ENCODE results near the gene AGAP1.
A peak's percentile ranks its signal among the peaks of the same experiment; 100 is the strongest.

AGAP1 gene

GRCh38 chr2:235670974-235671787 lies 177.3 kb downstream of the AGAP1 start:
- DNase-seq = peak; percentile 27

- no peak for DNase-seq
Observed at GRCh38 chr2:235672720-235673119, 178.9 kb downstream of the AGAP1 start.

DNA sequence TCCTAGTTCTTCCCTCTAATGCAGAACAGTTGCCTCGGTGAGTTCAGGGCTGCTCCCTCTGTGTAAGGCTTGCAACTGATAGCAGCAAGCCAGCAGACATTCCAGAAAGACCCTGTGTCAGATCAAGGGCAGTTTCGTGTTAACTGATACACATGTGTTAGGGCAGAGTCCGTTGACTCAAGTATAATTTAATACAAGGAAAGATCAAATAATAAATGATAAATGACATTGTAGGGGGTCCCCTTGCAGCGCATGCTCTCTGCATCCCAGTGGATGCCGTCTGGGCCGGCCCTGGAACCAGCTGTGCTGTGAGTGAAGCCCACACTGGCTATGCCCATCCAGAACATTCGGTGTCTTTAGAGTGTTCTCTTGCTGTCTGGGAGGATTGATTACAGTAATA lies 180.3 kb downstream of the AGAP1 start:
- DNase-seq = no peak

GRCh38 chr2:235674812-235675211 lies 181.0 kb downstream of the AGAP1 start:
- DNase-seq = no peak

GRCh38 chr2:235675678-235676535 lies 182.1 kb downstream of the AGAP1 start:
- no peak for DNase-seq

GRCh38 chr2:235676536-235676799 lies 182.6 kb downstream of the AGAP1 start:
- no peak for DNase-seq

DNA sequence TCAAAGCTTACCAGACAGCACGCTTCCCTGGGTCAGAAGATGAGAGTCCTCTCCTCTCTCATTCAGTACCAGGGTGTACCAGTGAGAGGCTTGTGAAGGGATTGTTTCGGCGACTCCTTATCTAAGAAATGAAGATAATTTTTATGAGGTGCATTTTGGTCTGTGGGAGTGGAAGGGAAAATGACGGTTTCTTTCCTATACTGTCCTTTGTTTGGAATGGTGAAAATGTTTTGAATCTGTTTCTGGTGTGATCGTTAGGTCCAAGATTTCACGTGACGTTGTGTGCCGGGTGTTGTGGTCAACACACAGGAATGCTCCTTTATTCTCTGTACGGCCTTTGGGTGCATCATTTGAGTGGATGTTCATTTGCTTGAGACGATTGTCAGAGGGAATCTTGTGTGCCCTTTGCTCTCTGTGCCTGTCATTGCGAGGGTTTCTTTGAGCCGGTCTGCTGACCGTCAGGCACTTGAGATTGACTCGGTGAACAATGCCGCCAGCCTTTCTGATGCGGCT lies 183.5 kb downstream of the AGAP1 start:
- no peak for DNase-seq

DNA sequence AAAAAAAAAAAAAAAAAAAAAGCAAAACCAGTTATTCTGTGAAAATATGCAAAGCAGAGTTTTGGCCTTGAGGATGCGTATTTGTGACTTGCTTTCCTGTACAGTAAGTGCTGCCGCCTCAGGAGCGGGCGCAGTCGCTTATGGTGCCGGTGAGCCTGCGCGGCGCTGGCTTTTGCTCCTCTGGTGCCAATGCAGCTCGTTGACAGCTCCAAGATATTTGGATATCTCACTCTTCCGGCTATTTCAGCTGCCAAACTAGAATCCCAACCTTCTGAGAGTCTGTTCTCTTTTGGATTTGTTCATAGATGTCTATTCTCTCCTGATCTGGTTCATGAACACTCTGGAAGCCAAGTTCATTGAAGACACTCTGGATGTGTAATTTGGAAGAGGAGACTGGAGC lies 184.1 kb downstream of the AGAP1 start:
- no peak for DNase-seq

DNA sequence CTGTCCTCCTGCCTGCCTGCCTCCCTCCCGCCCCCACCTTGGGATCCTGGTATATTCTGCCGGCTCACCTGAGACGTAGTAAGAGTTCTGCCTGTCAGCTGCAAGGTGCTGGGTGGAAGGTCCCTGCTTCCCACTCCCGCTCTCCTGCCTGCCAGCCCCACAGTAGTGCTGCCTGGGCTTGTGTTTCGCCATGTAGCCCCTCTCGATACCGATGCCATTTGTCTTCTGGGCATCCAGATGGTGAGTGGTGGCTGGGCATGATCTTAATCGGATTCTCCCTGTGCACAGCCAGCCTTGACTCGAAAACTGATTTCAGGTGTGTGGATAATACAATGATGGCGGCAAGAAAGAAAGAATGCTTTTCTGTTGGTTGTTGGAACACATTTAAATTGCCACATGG lies 184.9 kb downstream of the AGAP1 start:
- no peak for DNase-seq

DNA sequence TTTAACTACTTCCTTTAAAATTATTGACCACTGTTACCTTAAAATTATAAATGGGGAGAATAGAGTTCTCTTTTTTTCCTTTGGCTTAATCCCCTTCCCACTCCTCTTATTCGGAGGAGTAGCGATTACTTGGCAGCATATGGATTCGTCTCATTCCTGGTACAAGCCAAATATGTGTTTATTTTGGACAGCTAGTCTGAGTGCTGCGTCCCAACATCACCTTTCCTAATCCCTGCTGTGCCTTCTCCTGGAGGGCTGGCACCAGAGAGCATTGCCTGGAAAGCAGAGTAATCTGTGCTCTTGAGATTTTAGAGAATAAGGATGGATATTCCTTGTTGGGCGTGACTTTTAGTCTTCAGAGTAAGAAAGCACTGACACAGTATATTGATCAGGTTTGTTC lies 185.6 kb downstream of the AGAP1 start:
- DNase-seq = no peak

DNA sequence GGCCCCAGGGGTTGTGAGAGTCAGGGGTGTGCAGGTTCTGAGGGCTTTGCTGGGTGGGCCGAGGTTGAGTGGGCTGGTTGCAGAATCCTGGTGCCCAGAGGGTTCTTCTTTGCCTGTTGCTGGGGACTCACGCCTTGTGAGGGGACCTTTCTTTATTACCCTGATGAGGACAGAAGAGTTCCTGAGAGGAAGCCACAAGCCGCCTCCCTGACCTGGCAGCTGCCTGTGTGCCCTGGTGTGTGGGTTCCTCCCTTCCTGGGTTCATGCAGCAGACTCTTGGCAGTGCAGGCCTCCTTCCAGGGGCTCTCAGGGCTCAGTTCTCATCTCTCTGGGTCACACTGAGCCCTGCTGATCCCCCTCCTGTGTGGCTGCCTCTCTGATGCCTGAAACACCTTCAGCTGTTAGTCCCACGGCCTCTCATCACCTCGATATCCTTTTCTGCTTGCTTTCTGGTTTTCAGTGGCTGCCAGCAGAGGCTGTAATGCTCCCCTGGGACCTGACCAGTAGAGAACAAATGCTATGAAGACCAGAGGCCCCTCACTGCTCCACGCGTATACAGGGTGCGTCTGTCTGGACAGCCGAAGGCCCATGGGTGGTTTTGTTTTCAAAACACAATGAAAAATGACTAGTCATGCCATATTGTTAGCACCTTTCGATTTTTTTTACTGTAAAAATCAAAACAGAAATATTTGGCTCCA lies 191.3 kb downstream of the AGAP1 start:
- DNase-seq = no peak

DNA sequence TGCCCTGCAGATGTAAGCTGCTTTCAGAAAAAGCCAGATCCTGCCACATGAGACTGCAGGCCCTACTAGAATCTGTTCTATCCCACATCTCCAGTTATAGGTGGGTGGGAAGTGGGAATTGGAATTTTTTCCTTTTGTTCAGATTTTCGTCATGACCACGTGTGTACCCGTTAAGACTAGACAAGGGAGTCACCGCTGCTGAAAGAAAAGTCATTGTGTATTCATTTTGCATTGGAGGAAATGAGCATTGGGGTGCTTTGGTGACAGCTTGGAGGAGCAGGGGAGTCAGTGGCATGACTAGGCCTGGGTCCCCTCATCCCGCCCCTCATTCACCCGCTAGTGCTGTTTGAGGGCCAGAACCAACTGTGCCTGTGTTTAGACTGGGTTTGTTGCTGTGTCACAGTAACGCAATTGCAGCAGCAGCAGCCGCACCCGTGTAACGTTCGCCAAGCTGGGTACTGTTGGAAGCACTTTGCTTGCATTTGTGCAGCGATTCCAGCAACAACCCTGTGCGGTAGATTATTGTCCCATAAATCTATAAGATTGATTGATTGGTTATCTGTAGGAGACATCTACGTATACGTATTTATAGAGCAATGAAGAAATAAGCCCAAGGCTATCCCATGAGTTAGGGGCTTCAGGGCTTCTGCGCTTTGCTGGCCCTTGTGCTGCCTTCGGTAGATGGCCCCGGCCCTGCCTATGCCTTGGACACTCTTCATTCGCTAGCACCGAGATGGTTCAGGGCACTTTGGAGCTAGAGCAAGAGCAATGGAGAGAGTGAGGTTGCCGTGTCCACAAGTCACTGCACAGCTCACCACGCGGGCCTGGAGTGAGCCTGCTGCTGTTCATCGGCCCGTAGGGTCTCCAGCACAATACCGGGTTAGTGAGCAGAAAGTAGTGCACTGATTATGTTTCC lies 194.9 kb downstream of the AGAP1 start:
- DNase-seq = no peak

DNA sequence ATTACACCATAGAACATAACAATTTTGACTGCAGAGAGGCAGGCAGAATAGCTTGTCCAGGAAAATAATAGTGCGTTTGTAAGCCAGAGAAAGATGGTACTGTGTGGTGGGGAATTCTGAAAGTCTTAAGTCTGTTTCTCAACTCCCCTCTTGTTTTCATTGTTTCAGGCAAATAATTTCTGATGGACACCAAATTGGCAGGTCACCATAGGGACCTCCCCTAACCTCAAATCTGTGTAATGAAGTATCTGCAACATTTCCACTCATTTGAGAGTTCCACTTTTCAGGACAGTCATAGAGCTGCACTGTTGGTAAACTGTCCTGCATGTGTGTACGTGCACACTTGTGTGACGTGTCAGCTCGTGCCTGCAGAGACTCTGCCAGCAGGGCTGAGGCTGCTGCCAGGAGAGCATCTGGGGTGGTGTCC lies 195.6 kb downstream of the AGAP1 start:
- DNase-seq = no peak

DNA sequence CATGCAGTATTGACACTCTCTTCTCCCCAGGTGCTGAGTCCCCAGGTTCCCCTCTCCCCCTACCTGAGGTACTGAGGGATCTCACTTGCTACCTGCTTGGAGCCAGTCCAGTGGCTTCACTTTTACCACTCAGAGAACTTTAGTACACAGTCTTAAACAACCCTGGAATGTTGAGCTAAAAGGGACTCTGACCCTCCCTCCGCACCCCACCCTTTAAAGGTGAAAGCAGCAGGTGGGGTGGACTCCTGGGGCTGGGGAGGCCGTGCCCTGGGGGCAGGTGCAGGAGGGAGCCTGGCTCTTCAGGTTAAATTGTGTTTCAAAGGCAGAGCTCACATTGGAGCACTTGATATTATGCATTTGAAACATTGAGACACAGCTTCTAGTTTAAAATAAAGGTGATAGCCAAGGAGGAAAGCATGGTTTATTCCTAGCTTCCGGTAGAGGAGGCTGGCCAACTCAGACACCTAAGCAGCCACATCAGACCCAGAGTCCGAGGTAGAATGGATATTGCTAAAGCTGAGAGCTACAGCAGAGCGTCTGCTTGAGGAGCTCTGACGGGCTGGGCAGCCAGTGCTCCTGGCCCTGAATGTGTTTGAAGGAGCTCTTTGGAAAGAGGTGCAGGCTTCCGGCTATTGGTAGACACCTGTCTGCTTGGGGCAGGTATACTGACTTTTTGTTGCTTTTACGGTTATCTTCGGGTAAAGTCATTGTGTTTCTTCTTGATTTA lies 196.4 kb downstream of the AGAP1 start:
- DNase-seq = no peak

- DNase-seq = no peak
Observed at GRCh38 chr2:235690809-235691450, 197.1 kb downstream of the AGAP1 start.

DNA sequence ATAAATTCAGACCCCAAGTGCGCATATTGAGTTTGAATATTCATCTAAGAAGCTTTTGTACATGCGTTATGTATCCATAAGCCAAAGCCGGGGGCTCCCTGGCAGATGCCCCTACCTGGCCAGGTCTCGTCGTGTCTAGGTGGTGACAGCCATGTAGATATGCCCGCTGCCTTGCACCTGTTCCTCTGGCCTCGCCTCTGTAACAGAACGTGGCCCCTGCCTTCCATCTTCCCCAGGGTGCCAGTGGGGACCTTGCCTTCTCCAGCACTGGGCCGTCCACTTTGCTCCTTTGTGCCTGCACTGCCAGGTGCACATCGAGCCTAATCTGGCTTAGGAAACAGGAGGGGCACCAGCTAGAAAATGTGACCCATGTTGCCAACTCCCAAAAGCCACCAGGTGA lies 198.2 kb downstream of the AGAP1 start:
- no peak for DNase-seq

DNA sequence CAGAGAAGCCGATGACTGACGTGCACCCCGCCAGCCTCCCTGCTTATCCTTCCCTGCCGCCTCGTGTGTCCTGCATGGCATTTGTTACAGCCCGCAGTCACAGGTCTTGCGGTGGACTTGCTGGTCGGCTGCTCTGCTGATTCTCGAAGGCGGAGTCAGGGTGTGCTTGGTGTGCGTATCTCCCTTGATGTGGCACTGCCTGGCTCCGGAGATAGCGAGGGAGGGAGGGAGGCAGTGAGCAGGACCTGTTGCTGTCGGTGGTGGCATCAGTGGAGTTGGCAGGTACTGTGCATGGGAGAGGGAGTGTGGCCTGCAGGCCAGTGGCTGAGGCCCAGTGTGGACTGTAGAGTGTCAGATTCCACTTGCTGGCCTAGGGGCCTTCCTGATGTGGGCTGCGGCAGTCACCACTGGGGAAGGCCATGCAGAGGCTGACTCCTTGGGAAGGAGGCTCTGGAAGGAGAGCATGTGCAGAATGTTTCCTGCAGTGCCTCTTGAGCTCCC lies 198.9 kb downstream of the AGAP1 start:
- DNase-seq = no peak

- DNase-seq = no peak
Observed at GRCh38 chr2:235693279-235693678, 199.4 kb downstream of the AGAP1 start.

GRCh38 chr2:235694721-235695601 lies 201.1 kb downstream of the AGAP1 start:
- DNase-seq = peak; percentile 29

- no peak for DNase-seq
Observed at GRCh38 chr2:235695602-235695895, 201.7 kb downstream of the AGAP1 start.
